ENCODE measurements around the gene MDFIC.

The MDFIC gene

GRCh38 chr7:114928060-114928459, 6.2 kb downstream of the MDFIC start:
- Histone ChIP-seq H3K9ac (ENCODE audit: low read depth, low read length, poor library complexity, severe bottlenecking) (no peak overlapping the region), H2AFZ (ENCODE audit: low read length) (no peak overlapping the region), H3K79me2 (ENCODE audit: insufficient read depth, low read length) (no peaks in the 10 kb centered on the region), H3K9me3 (ENCODE audit: insufficient read depth, low read depth, low read length) (no peaks in the 10 kb centered on the region), H3F3A (ENCODE audit: low read depth) (no peaks in the 10 kb centered on the region), H3K9me2 (replicated peaks; ENCODE audit: low read depth, low read length) (no peaks in the 10 kb centered on the region), H3K27me3 (ENCODE audit: insufficient read depth, low read length, poor library complexity, severe bottlenecking) (peaks cover 10% of the 10 kb centered on the region), H3K36me3 (ENCODE audit: insufficient read depth, low read length) (no peaks in the 10 kb centered on the region), H3K4me1 (ENCODE audit: insufficient read depth, low read length, poor library complexity, severe bottlenecking) (peaks cover 5% of the 10 kb centered on the region), H3K4me2 (ENCODE audit: low read depth, low read length, poor library complexity, severe bottlenecking) (no peak overlapping the region), H3K4me3 (ENCODE audit: low read length, poor library complexity, severe bottlenecking) (no peak overlapping the region), H4K20me1 (ENCODE audit: insufficient read depth, low read length, poor library complexity, severe bottlenecking) (no peaks in the 10 kb centered on the region)
- TF ChIP-seq EZH2phosphoT487 (IDR thresholded peaks at IDR 0.05; ENCODE audit: borderline replicate concordance): no peak
- TF ChIP-seq, protein P1, sequence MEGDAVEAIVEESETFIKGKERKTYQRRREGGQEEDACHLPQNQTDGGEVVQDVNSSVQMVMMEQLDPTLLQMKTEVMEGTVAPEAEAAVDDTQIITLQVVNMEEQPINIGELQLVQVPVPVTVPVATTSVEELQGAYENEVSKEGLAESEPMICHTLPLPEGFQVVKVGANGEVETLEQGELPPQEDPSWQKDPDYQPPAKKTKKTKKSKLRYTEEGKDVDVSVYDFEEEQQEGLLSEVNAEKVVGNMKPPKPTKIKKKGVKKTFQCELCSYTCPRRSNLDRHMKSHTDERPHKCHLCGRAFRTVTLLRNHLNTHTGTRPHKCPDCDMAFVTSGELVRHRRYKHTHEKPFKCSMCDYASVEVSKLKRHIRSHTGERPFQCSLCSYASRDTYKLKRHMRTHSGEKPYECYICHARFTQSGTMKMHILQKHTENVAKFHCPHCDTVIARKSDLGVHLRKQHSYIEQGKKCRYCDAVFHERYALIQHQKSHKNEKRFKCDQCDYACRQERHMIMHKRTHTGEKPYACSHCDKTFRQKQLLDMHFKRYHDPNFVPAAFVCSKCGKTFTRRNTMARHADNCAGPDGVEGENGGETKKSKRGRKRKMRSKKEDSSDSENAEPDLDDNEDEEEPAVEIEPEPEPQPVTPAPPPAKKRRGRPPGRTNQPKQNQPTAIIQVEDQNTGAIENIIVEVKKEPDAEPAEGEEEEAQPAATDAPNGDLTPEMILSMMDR (conservative IDR thresholded peaks at IDR 0.05; ENCODE audit: low read length): no peak

DNA sequence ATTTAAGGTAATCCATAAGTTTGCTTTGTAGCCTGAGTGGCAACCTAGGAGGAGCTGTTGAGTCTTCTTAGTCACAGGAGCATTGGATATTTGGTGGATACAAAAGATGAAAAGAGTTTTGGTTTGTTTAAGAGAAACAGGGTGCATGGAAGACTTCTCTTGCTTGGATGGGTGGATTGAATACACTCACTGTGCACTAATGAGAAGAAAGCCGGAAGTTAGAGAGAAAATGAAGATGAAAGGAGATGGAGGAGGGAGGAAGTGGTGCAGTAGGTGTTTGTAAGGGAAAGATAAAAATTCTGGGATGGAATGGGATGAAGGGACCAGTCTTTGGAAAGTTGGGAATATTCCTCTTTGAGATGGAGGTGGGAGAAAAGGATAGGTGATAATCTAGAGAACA, 7.7 kb downstream of the MDFIC start:
- no peak overlapping the region for H3K4me2 ChIP-seq (ENCODE audit: low read depth, low read length, poor library complexity, severe bottlenecking)
- no peak overlapping the region for H3K4me3 ChIP-seq (ENCODE audit: low read length, poor library complexity, severe bottlenecking)
- H3K9me2 ChIP-seq (replicated peaks; ENCODE audit: low read depth, low read length): no peaks in the 10 kb centered on the region
- TF ChIP-seq, protein P1 (conservative IDR thresholded peaks at IDR 0.05; ENCODE audit: low read length): no peak
- no peak for TF ChIP-seq EZH2phosphoT487 (IDR thresholded peaks at IDR 0.05; ENCODE audit: borderline replicate concordance)
- H3K27me3 ChIP-seq (ENCODE audit: insufficient read depth, low read length, poor library complexity, severe bottlenecking): no peaks in the 10 kb centered on the region
- no peaks in the 10 kb centered on the region for H3K9me3 ChIP-seq (ENCODE audit: insufficient read depth, low read depth, low read length)
- no peaks in the 10 kb centered on the region for H3K79me2 ChIP-seq (ENCODE audit: insufficient read depth, low read length)
- H4K20me1 ChIP-seq (ENCODE audit: insufficient read depth, low read length, poor library complexity, severe bottlenecking): no peaks in the 10 kb centered on the region
- no peaks in the 10 kb centered on the region for H3F3A ChIP-seq (ENCODE audit: low read depth)
- H2AFZ ChIP-seq (ENCODE audit: low read length): no peak overlapping the region
- no peaks in the 10 kb centered on the region for H3K4me1 ChIP-seq (ENCODE audit: insufficient read depth, low read length, poor library complexity, severe bottlenecking)
- no peaks in the 10 kb centered on the region for H3K36me3 ChIP-seq (ENCODE audit: insufficient read depth, low read length)
- H3K9ac ChIP-seq (ENCODE audit: low read depth, low read length, poor library complexity, severe bottlenecking): no peak overlapping the region

DNA sequence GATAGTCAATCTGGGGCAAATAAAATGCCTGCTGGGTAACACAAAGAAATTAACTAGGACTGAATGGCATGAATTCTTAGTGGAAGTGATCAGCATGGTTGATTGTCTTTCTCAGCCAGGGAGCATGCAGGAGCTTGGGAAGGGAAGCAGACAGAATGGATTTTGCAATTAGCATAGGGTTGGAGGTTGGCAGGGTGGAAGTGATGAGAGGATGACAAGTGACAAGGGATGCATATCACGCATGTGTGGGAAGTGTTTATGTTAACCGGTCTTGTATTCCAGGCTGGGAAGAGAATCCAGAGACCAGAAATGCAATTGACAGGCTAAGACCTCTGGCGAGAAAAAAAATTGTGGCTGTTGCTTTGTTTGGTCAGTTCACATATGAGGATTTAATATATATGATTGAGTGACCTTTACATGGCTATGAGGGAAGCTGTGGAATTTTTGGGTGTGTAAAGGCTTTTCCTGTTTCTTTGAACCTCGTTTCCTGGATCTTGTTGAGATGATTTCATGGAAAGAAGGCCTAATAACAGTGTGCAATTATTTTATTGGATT, 8.3 kb downstream of the MDFIC start:
- H3K79me2 ChIP-seq (ENCODE audit: insufficient read depth, low read length): no peaks in the 10 kb centered on the region
- H3K4me3 ChIP-seq (ENCODE audit: low read length, poor library complexity, severe bottlenecking): no peak overlapping the region
- no peak overlapping the region for H2AFZ ChIP-seq (ENCODE audit: low read length)
- TF ChIP-seq, protein P1 (conservative IDR thresholded peaks at IDR 0.05; ENCODE audit: low read length): no peak
- TF ChIP-seq EZH2phosphoT487 (IDR thresholded peaks at IDR 0.05; ENCODE audit: borderline replicate concordance): no peak
- no peaks in the 10 kb centered on the region for H3K36me3 ChIP-seq (ENCODE audit: insufficient read depth, low read length)
- H3K27me3 ChIP-seq (ENCODE audit: insufficient read depth, low read length, poor library complexity, severe bottlenecking): no peaks in the 10 kb centered on the region
- H3K9me3 ChIP-seq (ENCODE audit: insufficient read depth, low read depth, low read length): no peaks in the 10 kb centered on the region
- H3F3A ChIP-seq (ENCODE audit: low read depth): no peaks in the 10 kb centered on the region
- H3K4me2 ChIP-seq (ENCODE audit: low read depth, low read length, poor library complexity, severe bottlenecking): no peak overlapping the region
- no peaks in the 10 kb centered on the region for H4K20me1 ChIP-seq (ENCODE audit: insufficient read depth, low read length, poor library complexity, severe bottlenecking)
- no peaks in the 10 kb centered on the region for H3K4me1 ChIP-seq (ENCODE audit: insufficient read depth, low read length, poor library complexity, severe bottlenecking)
- no peaks in the 10 kb centered on the region for H3K9me2 ChIP-seq (replicated peaks; ENCODE audit: low read depth, low read length)
- H3K9ac ChIP-seq (ENCODE audit: low read depth, low read length, poor library complexity, severe bottlenecking): no peak overlapping the region

All from Loucy (cell line).